Activated CD8-positive, alpha-beta T cell treated with anti-CD3 and anti-CD28 coated beads for 36 hours (primary cell): Measurements from ENCODE around the gene CENPK. TPM values are rescaled to one million over a fixed set of nuclear protein-coding genes. Genes with fewer than 3 reads are reported as not detected.

ENCODE experiments used
- ATAC-seq: fragments of 200-7000 bp; cut with Tn5 transposase; one replicate; pipeline ENCODE4 v1.10.0; 2021; ENCODE audit warnings: mild to moderate bottlenecking, moderate library complexity
- CTCF ChIA-PET: fragments of 350-600 bp; sonication (Branson Sonifier 250); formaldehyde crosslinking; loops from one replicate; lab custom pipeline; 2021; ENCODE audit warnings: antibody characterized with exemption; lab: Charles Lee
- POLR2A ChIA-PET: fragments of 350-600 bp; sonication (Branson Sonifier 250); formaldehyde crosslinking; loops from one replicate; lab custom pipeline; 2021; ENCODE audit warnings: antibody characterized with exemption; lab: Charles Lee
- DNase-seq: peaks from one replicate; pipeline ENCODE4 v3.0.0-alpha.2; 2020
- H3K27ac Mint-ChIP-seq: one replicate; pipeline ENCODE4 v1.8.0; 2021; ENCODE audit warnings: mild to moderate bottlenecking, mixed read lengths
- H3K27me3 Mint-ChIP-seq: one replicate; pipeline ENCODE4 v1.8.0; 2021; ENCODE audit warnings: mixed read lengths
- H3K36me3 Mint-ChIP-seq: one replicate; pipeline ENCODE4 v1.8.0; 2021; ENCODE audit warnings: low read depth, mixed read lengths
- H3K4me1 Mint-ChIP-seq: one replicate; pipeline ENCODE4 v1.8.0; 2021; ENCODE audit warnings: low read depth, mixed read lengths
- H3K4me3 Mint-ChIP-seq: one replicate; pipeline ENCODE4 v1.8.0; 2021; ENCODE audit warnings: mild to moderate bottlenecking, moderate library complexity, mixed read lengths
- H3K9me3 Mint-ChIP-seq: one replicate; pipeline ENCODE4 v1.8.0; 2021; ENCODE audit warnings: mixed read lengths
- CTCF ChIP-seq: fragments of 200-600 bp; IDR thresholded peaks from one replicate; pipeline ENCODE4 v1.8.0; 2022; ENCODE audit warnings: antibody characterized with exemption, mild to moderate bottlenecking
- intact Hi-C: fragments of 100-400 bp; cut with micrococcal nuclease; formaldehyde crosslinking; loops from one replicate; pipeline ENCODE4 v1.10.0; 2022
- total RNA-seq, 2 experiments: library from RNA; stranded (reverse); gene quantifications; one replicate each; pipeline ENCODE4 v1.2.3, GENCODE V29; 2021

The CENPK gene
- total RNA-seq, 2 experiments from 2014 or later = 70.9 to 79.2 TPM

- H3K27ac Mint-ChIP-seq = no peak overlapping the region
- H3K4me3 Mint-ChIP-seq = no peak overlapping the region
- CTCF ChIA-PET = no interaction called here
- intact Hi-C loops = loop anchor here (10.0 kb wide), 1 partner anchor 851 kb away; no protein-coding TSS in a partner anchor
- no peaks in the 10 kb centered on the region for H3K9me3 Mint-ChIP-seq
- no peaks in the 10 kb centered on the region for H3K36me3 Mint-ChIP-seq
- no peak for DNase-seq
- POLR2A ChIA-PET = no interaction called here
- no peak for ATAC-seq
- no peaks in the 10 kb centered on the region for H3K27me3 Mint-ChIP-seq
- TF ChIP-seq CTCF = no peak
- H3K4me1 Mint-ChIP-seq = peaks cover 7% of the 10 kb centered on the region
Measured at GRCh38 chr5:65485405-65485804, 77.6 kb downstream of the CENPK start.

GRCh38 chr5:65483546-65484346 is 79.2 kb downstream of the CENPK start:
- DNase-seq = no peak
- intact Hi-C loops = loop anchor here (1.0 to 10.0 kb wide), 5 partner anchors 381 to 849 kb away; no protein-coding TSS in a partner anchor
- peaks cover 7% of the 10 kb centered on the region for H3K4me1 Mint-ChIP-seq
- POLR2A ChIA-PET = interaction anchor here (0.7 to 1.2 kb wide), 3 partner anchors 42 to 381 kb away, joined by 3 to 4 read pairs (median 3); partner anchors contain the start of genes CENPK and PPWD1
- CTCF ChIA-PET = interaction anchor here (0.9 to 5.2 kb wide), 20 partner anchors 9 to 849 kb away, joined by 3 to 45 read pairs (median 6); partner anchors contain the start of genes CENPK and PPWD1
- TF ChIP-seq CTCF = peak; percentile 77
- no peaks in the 10 kb centered on the region for H3K36me3 Mint-ChIP-seq
- no peak overlapping the region for H3K27ac Mint-ChIP-seq
- peak; percentile 43 for ATAC-seq
- no peaks in the 10 kb centered on the region for H3K9me3 Mint-ChIP-seq
- H3K27me3 Mint-ChIP-seq = no peaks in the 10 kb centered on the region
- no peak overlapping the region for H3K4me3 Mint-ChIP-seq

- H3K9me3 Mint-ChIP-seq = no peaks in the 10 kb centered on the region
- peaks cover 7% of the 10 kb centered on the region for H3K4me1 Mint-ChIP-seq
- H3K36me3 Mint-ChIP-seq = no peaks in the 10 kb centered on the region
- TF ChIP-seq CTCF = no peak
- ATAC-seq (no peak), DNase-seq (peak; percentile 8)
- ChIA-PET CTCF (interaction anchor here (0.6 to 5.2 kb wide), 25 partner anchors 8 to 848 kb away, joined by 3 to 45 read pairs (median 4); partner anchors contain the start of genes CENPK and PPWD1), POLR2A (interaction anchor here (0.7 to 1.2 kb wide), 4 partner anchors 42 to 390 kb away, joined by 3 to 4 read pairs (median 3); partner anchors contain the start of genes CENPK and PPWD1)
- H3K27ac Mint-ChIP-seq = peak overlapping the region; percentile 85
- H3K27me3 Mint-ChIP-seq = no peaks in the 10 kb centered on the region
- H3K4me3 Mint-ChIP-seq = no peak overlapping the region
- intact Hi-C loops = loop anchor here (1.0 to 10.0 kb wide), 5 partner anchors 381 to 848 kb away; no protein-coding TSS in a partner anchor
Measured at GRCh38 chr5:65482736-65483545, 80.0 kb downstream of the CENPK start.

GRCh38 chr5:65482296-65482735 is 80.7 kb downstream of the CENPK start:
- TF ChIP-seq CTCF = no peak
- intact Hi-C loops = loop anchor here (2.0 to 10.0 kb wide), 4 partner anchors 380 to 848 kb away; no protein-coding TSS in a partner anchor
- H3K4me1 Mint-ChIP-seq = peaks cover 7% of the 10 kb centered on the region

More at GRCh38 chr5:65482296-65482735, 80.7 kb downstream of the CENPK start:
- no peaks in the 10 kb centered on the region for H3K27me3 Mint-ChIP-seq
- DNase-seq (no peak), ATAC-seq (peak; percentile 15)
- CTCF ChIA-PET = interaction anchor here (0.9 to 5.2 kb wide), 16 partner anchors 8 to 847 kb away, joined by 3 to 45 read pairs (median 6); partner anchors contain the start of genes CENPK and PPWD1
- H3K4me3 Mint-ChIP-seq = no peak overlapping the region
- H3K27ac Mint-ChIP-seq = peak overlapping the region; percentile 85
- H3K9me3 Mint-ChIP-seq = no peaks in the 10 kb centered on the region
- POLR2A ChIA-PET = interaction anchor here (0.6 to 1.6 kb wide), 5 partner anchors 43 to 389 kb away, joined by 3 to 7 read pairs (median 3); partner anchors contain the start of genes CENPK and PPWD1
- no peaks in the 10 kb centered on the region for H3K36me3 Mint-ChIP-seq
